ENCODE results near the gene NUTM2B. TPM values are rescaled to one million over a fixed set of nuclear protein-coding genes. Genes with fewer than 3 reads are reported as not detected.

The NUTM2B gene, protein sequence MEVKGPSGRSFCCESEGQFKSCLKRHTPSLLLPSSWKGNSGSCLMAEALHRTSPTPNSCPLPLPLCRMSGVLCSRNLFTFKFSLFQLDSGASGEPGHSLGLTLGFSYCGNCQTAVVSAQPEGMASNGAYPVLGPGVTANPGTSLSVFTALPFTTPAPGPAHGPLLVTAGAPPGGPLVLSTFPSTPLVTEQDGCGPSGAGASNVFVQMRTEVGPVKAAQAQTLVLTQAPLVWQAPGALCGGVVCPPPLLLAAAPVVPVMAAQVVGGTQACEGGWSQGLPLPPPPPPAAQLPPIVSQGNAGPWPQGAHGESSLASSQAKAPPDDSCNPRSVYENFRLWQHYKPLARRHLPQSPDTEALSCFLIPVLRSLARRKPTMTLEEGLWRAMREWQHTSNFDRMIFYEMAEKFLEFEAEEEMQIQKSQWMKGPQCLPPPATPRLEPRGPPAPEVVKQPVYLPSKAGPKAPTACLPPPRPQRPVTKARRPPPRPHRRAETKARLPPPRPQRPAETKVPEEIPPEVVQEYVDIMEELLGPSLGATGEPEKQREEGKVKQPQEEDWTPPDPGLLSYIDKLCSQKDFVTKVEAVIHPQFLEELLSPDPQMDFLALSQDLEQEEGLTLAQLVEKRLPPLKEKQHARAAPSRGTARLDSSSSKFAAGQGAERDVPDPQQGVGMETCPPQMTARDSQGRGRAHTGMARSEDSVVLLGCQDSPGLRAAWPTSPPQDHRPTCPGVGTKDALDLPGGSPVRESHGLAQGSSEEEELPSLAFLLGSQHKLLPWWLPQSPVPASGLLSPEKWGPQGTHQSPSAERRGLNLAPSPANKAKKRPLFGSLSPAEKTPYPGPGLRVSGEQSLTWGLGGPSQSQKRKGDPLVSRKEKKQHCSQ
- 0.08 to 0.40 TPM (median 0.29 TPM) in 5 replicates for total RNA-seq (2022; extraction: Qiagen RNA extraction; ENCODE audit: low read depth)

DNA sequence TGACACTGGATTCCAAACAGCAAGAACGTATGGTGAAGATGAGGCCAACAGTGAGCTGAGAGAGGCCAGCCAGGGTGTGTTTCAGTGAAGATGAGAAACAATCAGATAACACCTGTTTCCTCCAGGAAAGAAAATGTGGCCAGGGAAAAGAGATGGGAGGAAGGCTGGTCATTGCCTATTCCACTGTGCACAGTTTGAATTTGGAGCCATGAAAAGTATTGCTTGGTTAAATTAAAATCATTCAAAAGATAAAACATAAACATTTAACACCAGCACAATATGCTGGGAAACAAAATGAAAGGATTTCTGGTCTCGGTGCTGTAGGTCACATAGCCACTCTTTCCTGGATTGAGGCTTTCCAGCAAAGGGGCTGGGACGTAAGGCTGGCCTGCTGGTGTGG lies at the start of gene NUTM2B:
Gene NUTM2B (plus strand): TSS at position 301 of the 400 bp plus-strand sequence. CDS start 383 bp downstream, outside the sequence.

Other genes starting within 250 kb of the NUTM2B start
- gene EIF5AL1, start 190.7 kb upstream of the NUTM2B start, total RNA-seq (2022; extraction: Qiagen RNA extraction; ENCODE audit: low read depth) = 2.1 to 3.7 TPM (median 3.1 TPM) in 5 replicates
- gene SFTPA2, start 142.8 kb upstream of the NUTM2B start, total RNA-seq (2022; extraction: Qiagen RNA extraction; ENCODE audit: low read depth) = not detected in 5 replicates
- not detected in 5 replicates for gene SFTPA1, start 92.3 kb upstream of the NUTM2B start, total RNA-seq (2022; extraction: Qiagen RNA extraction; ENCODE audit: low read depth)
- 0.30 to 0.59 TPM (median 0.47 TPM) in 5 replicates for gene NUTM2E, start 123.5 kb downstream of the NUTM2B start, total RNA-seq (2022; extraction: Qiagen RNA extraction; ENCODE audit: low read depth)
- gene SFTPD, start 245.9 kb downstream of the NUTM2B start, total RNA-seq (2022; extraction: Qiagen RNA extraction; ENCODE audit: low read depth) = 0.20 to 0.29 TPM (median 0.21 TPM) in 5 replicates